Endodermal cell (in vitro differentiated cells): ENCODE results near the gene GNL2. TPM values are rescaled to one million over a fixed set of nuclear protein-coding genes. Genes with fewer than 3 reads are reported as not detected.

Experiments
- DNase-seq: peaks from one replicate; pipeline ENCODE4 v3.0.0-alpha.2; 2017
- H3K27ac ChIP-seq: 2 replicates; pipeline ENCODE4 v1.5.1; 2013; ENCODE audit warnings: mild to moderate bottlenecking, low read depth, low read length, moderate library complexity
- H3K27me3 ChIP-seq: 2 replicates; pipeline ENCODE4 v1.6.1; 2013; ENCODE audit warnings: mild to moderate bottlenecking, low read length, moderate library complexity; ENCODE audit not compliant: insufficient read depth, control insufficient read depth, poor library complexity, severe bottlenecking
- H3K36me3 ChIP-seq: 2 replicates; pipeline ENCODE4 v1.7.0; 2013; ENCODE audit warnings: mild to moderate bottlenecking, low read length, moderate library complexity; ENCODE audit not compliant: control insufficient read depth, insufficient read depth
- H3K4me1 ChIP-seq: one replicate; pipeline ENCODE4 v1.7.0; 2013; ENCODE audit warnings: low read length; ENCODE audit not compliant: control insufficient read depth, insufficient read depth
- H3K4me3 ChIP-seq: 2 replicates; pipeline ENCODE4 v1.5.1; 2013; ENCODE audit warnings: mild to moderate bottlenecking, low read length, moderate library complexity
- H3K9ac ChIP-seq: 2 replicates; pipeline ENCODE4 v1.6.1; 2013; ENCODE audit warnings: mild to moderate bottlenecking, low read length, moderate library complexity; ENCODE audit not compliant: poor library complexity, severe bottlenecking; ENCODE audit errors: extremely low read depth
- H3K9me3 ChIP-seq: 2 replicates; pipeline ENCODE4 v1.6.1; 2013; ENCODE audit warnings: mild to moderate bottlenecking, low read length, moderate library complexity; ENCODE audit not compliant: control insufficient read depth
- H3K27ac Mint-ChIP-seq: 2 replicates; pipeline ENCODE4 v1.8.0; 2020; ENCODE audit warnings: mixed read lengths
- H3K27me3 Mint-ChIP-seq: 2 replicates; pipeline ENCODE4 v1.8.0; 2021; ENCODE audit warnings: mild to moderate bottlenecking, mixed read lengths; ENCODE audit not compliant: insufficient read depth
- H3K36me3 Mint-ChIP-seq: 2 replicates; pipeline ENCODE4 v1.8.0; 2020; ENCODE audit warnings: low read depth, mixed read lengths
- H3K4me1 Mint-ChIP-seq: 2 replicates; pipeline ENCODE4 v1.8.0; 2020; ENCODE audit warnings: mixed read lengths
- H3K4me3 Mint-ChIP-seq: 2 replicates; pipeline ENCODE4 v1.8.0; 2020; ENCODE audit warnings: mild to moderate bottlenecking, moderate library complexity, mixed read lengths
- H3K9me3 Mint-ChIP-seq: 2 replicates; pipeline ENCODE4 v1.8.0; 2020; ENCODE audit warnings: mild to moderate bottlenecking, mixed read lengths
- CTCF ChIP-seq: fragments of 200-600 bp; sonication (generic); conservative IDR thresholded peaks from 2 replicates; pipeline ENCODE4 v1.5.0; 2021; ENCODE audit warnings: antibody characterized with exemption, mild to moderate bottlenecking
- WGBS, 2 experiments: methylation state at CpG; one replicate each; pipeline versions ENCODE4 v1.1.5 to v1.1.7; 2013; ENCODE audit warnings: missing lambda C conversion rate in 2 of 2, mixed read lengths in 1 of 2; ENCODE audit not compliant: insufficient coverage in 1 of 2, insufficient read length in 1 of 2; 5-methylcytosine and 5-hydroxymethylcytosine counted together
- long read RNA-seq, 4 experiments: library from polyadenylated mRNA in 2 of 4; library from RNA in 1 of 4; library from capped mRNA in 1 of 4; stranded (forward) in 3 of 4; unstranded in 1 of 4; transcript quantifications; one replicate each; pipeline ENCODE4 v2.0.0, GENCODE V29; 2020 to 2021; ENCODE audit warnings: inconsistent platforms in 1 of 4
- polyA plus RNA-seq, 2 experiments: library from polyadenylated mRNA; stranded (reverse); fragments of 50-300 nt; gene quantifications; one replicate each; pipeline ENCODE4 v1.2.3, GENCODE V29; 2013
- total RNA-seq, 2 donors: library from RNA; stranded (reverse); fragmentation: NEBNext Ultra II Directional in 1 of 2; extraction: Animal tissue kit (Norgen Biotek cat#: 25700) in 1 of 2; gene quantifications; 2 replicates in 1 of 2; 3 replicates in 1 of 2; pipeline ENCODE4 v1.2.1, GENCODE V29; 2021

The GNL2 gene
- total RNA-seq, result 10 to 100 TPM; 70.7 to 80.9 TPM
- polyA plus RNA-seq (2013, experiment 1 of 2), result 73.7 TPM
- 67.8 TPM for polyA plus RNA-seq (2013, experiment 2 of 2)
- long read RNA-seq, experiment 1, transcript GNL2-201 (16 exons, 2,334 nt), result major isoform, 22 of 39 reads
- long read RNA-seq, experiment 1, partial matches to known transcripts, result 9 of 39 reads
- long read RNA-seq, experiment 1, other reads (novel, unspliced or antisense), result 2 of 39 reads
- long read RNA-seq, experiment 2, transcript GNL2-201 (16 exons, 2,334 nt), result major isoform, 151 of 159 reads
- long read RNA-seq, experiment 2, partial matches to known transcripts, result 2 of 159 reads
- long read RNA-seq, experiment 2, other reads (novel, unspliced or antisense), result 6 of 159 reads
- long read RNA-seq, experiment 3, transcript GNL2-201 (16 exons, 2,334 nt), result major isoform, 295 of 397 reads
- long read RNA-seq, experiment 3, partial matches to known transcripts, result 84 of 397 reads
- long read RNA-seq, experiment 3, other reads (novel, unspliced or antisense), result 17 of 397 reads
- long read RNA-seq, experiment 4, transcript GNL2-202 (4 exons, 2,409 nt), result minor isoform, 14 of 89 reads
- long read RNA-seq, experiment 4, transcript GNL2-201 (16 exons, 2,334 nt), result major isoform, 64 of 89 reads
- long read RNA-seq, experiment 4, partial matches to known transcripts, result 8 of 89 reads
- long read RNA-seq, experiment 4, other reads (novel, unspliced or antisense), result 3 of 89 reads

- Histone ChIP-seq H3K4me3 (peak within 1 kb of the TSS; percentile 92), H3K27me3 (peaks cover 29% of the 10 kb centered on the region), H3K9ac (peak within 1 kb of the TSS; percentile 73), H3K9me3 (no peaks in the 10 kb centered on the region), H3K36me3 (peaks cover 31% of the 10 kb centered on the region), H3K27ac (peak within 1 kb of the TSS; percentile 79), H3K4me1 (no peaks in the 10 kb centered on the region)
- H3K4me3 Mint-ChIP-seq, result peak within 1 kb of the TSS; percentile 98
- peak; percentile 99 for DNase-seq
- peak within 1 kb of the TSS; percentile 99 for H3K27ac Mint-ChIP-seq
- peaks cover 19% of the 10 kb centered on the region for H3K36me3 Mint-ChIP-seq
- H3K4me1 Mint-ChIP-seq, result peaks cover 6% of the 10 kb centered on the region
- no peaks in the 10 kb centered on the region for H3K9me3 Mint-ChIP-seq
- no peak for TF ChIP-seq CTCF
- WGBS, 2 experiments, result 1 to 3% methylated on average over 26 to 51 of the region's 51 CpGs
- H3K27me3 Mint-ChIP-seq, result peaks cover 16% of the 10 kb centered on the region
These were observed at the start of gene GNL2 for GRCh38 chr1:37595440-37596181. Gene GNL2, minus strand, starts transcription at chr1:37595937. Its CDS starts 115 bp downstream, at chr1:37595822.

- Mint-ChIP-seq H3K27me3 (peaks cover 9% of the 10 kb centered on the region), H3K36me3 (no peaks in the 10 kb centered on the region), H3K27ac (no peak overlapping the region), H3K4me3 (no peak overlapping the region), H3K9me3 (no peaks in the 10 kb centered on the region), H3K4me1 (no peaks in the 10 kb centered on the region)
- Histone ChIP-seq H3K4me1 (no peaks in the 10 kb centered on the region), H3K27me3 (peaks cover 99% of the 10 kb centered on the region), H3K36me3 (no peaks in the 10 kb centered on the region), H3K9me3 (no peaks in the 10 kb centered on the region), H3K9ac (no peak overlapping the region), H3K4me3 (no peak overlapping the region), H3K27ac (no peak overlapping the region)
- no peak for DNase-seq
- TF ChIP-seq CTCF, result no peak
- WGBS, 2 experiments, result 60 to 92% methylated on average over 1 of the region's 1 CpG
These were observed 45.3 kb upstream of the GNL2 start for GRCh38 chr1:37641059-37641458.

- 72 to 77% methylated on average over 6 of the region's 6 CpGs for WGBS, 2 experiments
- TF ChIP-seq CTCF, result no peak
- H3K36me3 Mint-ChIP-seq, result no peaks in the 10 kb centered on the region
- no peak overlapping the region for H3K4me3 Mint-ChIP-seq
- no peak overlapping the region for H3K27ac Mint-ChIP-seq
- H3K4me1 ChIP-seq, result no peaks in the 10 kb centered on the region
- no peaks in the 10 kb centered on the region for H3K9me3 Mint-ChIP-seq
- peaks cover 100% of the 10 kb centered on the region for H3K27me3 ChIP-seq
- no peaks in the 10 kb centered on the region for H3K36me3 ChIP-seq
- no peak for DNase-seq
- peaks cover 29% of the 10 kb centered on the region for H3K27me3 Mint-ChIP-seq
- no peak overlapping the region for H3K9ac ChIP-seq
- H3K4me1 Mint-ChIP-seq, result no peaks in the 10 kb centered on the region
- H3K27ac ChIP-seq, result no peak overlapping the region
- H3K9me3 ChIP-seq, result no peaks in the 10 kb centered on the region
- H3K4me3 ChIP-seq, result no peak overlapping the region
These were observed 40.7 kb upstream of the GNL2 start for GRCh38 chr1:37636435-37636834.
